T-cell (primary cell): ENCODE data around the gene PIK3R5. TPM values are rescaled to one million over a fixed set of nuclear protein-coding genes. Genes with fewer than 3 reads are reported as not detected.
A peak's percentile ranks its signal among the peaks of the same experiment; 100 is the strongest.

Experiments used
- ATAC-seq, 4 experiments: fragments of 200-7000 bp in 3 of 4; fragments of 150-1000 bp in 1 of 4; cut with Tn5 transposase; replicated peaks in 1 of 4; 1 replicate in 3 of 4; 2 replicates in 1 of 4; pipeline ENCODE4 v1.10.0; 2021; ENCODE audit warnings: moderate library complexity in 3 of 4, mild to moderate bottlenecking in 2 of 4, moderate number of reproducible peaks in 1 of 4
- CTCF ChIA-PET, 2 donors: fragments of 300-600 bp; sonication (Branson Sonifier 250); formaldehyde crosslinking; loops; one replicate each; lab custom pipeline; 2022; ENCODE audit warnings: antibody characterized with exemption in 2 of 2; lab: Charles Lee
- POLR2A ChIA-PET, 2 donors: fragments of 300-600 bp; sonication (Branson Sonifier 250); formaldehyde crosslinking; loops; one replicate each; lab custom pipeline; 2022; ENCODE audit warnings: antibody characterized with exemption in 2 of 2; lab: Charles Lee
- DNase-seq, 35 experiments: peaks; one replicate each; pipeline versions ENCODE4 v3.0.0 to v3.0.0-alpha.2; 2013 to 2023
- H3K27ac ChIP-seq: one replicate; pipeline ENCODE4 v1.5.1; 2013; ENCODE audit warnings: low read length
- H3K27me3 ChIP-seq, 2 experiments: replicated peaks in 1 of 2; 1 replicate in 1 of 2; 2 replicates in 1 of 2; pipeline versions ENCODE4 v1.6.1 to v1.7.0; 2013; ENCODE audit warnings: low read length in 1 of 2, mixed read lengths in 1 of 2; ENCODE audit not compliant: control insufficient read depth in 2 of 2, insufficient read depth in 2 of 2; ENCODE audit errors: extremely low read depth in 1 of 2
- H3K36me3 ChIP-seq, 2 donors: 1 replicate in 1 of 2; 2 replicates in 1 of 2; pipeline versions ENCODE4 v1.6.1 to v1.7.0; 2013; ENCODE audit warnings: low read length in 1 of 2; ENCODE audit not compliant: control insufficient read depth in 2 of 2, insufficient read depth in 1 of 2; ENCODE audit errors: extremely low read depth in 1 of 2
- H3K4me1 ChIP-seq, 2 experiments: 1 replicate in 1 of 2; 2 replicates in 1 of 2; pipeline versions ENCODE4 v1.6.1 to v1.7.0; 2013; ENCODE audit warnings: low read length in 2 of 2, mixed read lengths in 1 of 2; ENCODE audit not compliant: insufficient read depth in 2 of 2, control insufficient read depth in 1 of 2; ENCODE audit errors: extremely low read depth in 1 of 2
- H3K4me3 ChIP-seq, 2 donors: 1 replicate in 1 of 2; 2 replicates in 1 of 2; pipeline versions ENCODE4 v1.5.1 to v1.7.0; 2013; ENCODE audit warnings: mild to moderate bottlenecking in 2 of 2, low read length in 1 of 2, moderate library complexity in 1 of 2; ENCODE audit not compliant: control insufficient read depth in 1 of 2; ENCODE audit errors: extremely low read depth in 1 of 2
- H3K9me3 ChIP-seq: 2 replicates; pipeline ENCODE4 v1.7.0; 2013
- H3K27ac Mint-ChIP-seq, 2 donors: one replicate each; pipeline ENCODE4 v1.8.0; 2020 to 2021; ENCODE audit warnings: mild to moderate bottlenecking in 2 of 2, mixed read lengths in 2 of 2
- H3K27me3 Mint-ChIP-seq, 2 donors: one replicate each; pipeline ENCODE4 v1.8.0; 2021 to 2022; ENCODE audit warnings: mixed read lengths in 2 of 2
- H3K36me3 Mint-ChIP-seq: one replicate; pipeline ENCODE4 v1.8.0; 2021; ENCODE audit warnings: mixed read lengths
- H3K4me1 Mint-ChIP-seq, 3 donors: one replicate each; pipeline ENCODE4 v1.8.0; 2020 to 2022; ENCODE audit warnings: mixed read lengths in 3 of 3, mild to moderate bottlenecking in 1 of 3
- H3K4me3 Mint-ChIP-seq, 3 donors: one replicate each; pipeline ENCODE4 v1.8.0; 2020 to 2022; ENCODE audit warnings: mild to moderate bottlenecking in 3 of 3, mixed read lengths in 3 of 3, moderate library complexity in 3 of 3
- H3K9me3 Mint-ChIP-seq, 3 donors: one replicate each; pipeline ENCODE4 v1.8.0; 2020 to 2022; ENCODE audit warnings: mixed read lengths in 3 of 3
- WGBS: methylation state at CpG from one replicate; pipeline ENCODE4 v1.1.5; 2013; ENCODE audit warnings: missing lambda C conversion rate; ENCODE audit not compliant: insufficient coverage; 5-methylcytosine and 5-hydroxymethylcytosine counted together
- total RNA-seq, 35 experiments: library from RNA in 6 of 35; stranded (reverse) in 6 of 35; fragments of 120-200 nt in 1 of 35; gene quantifications; one replicate each; pipeline versions ENCODE4 v1.2.1 to v1.2.4 and lab custom pipeline; 2013 to 2026

PIK3R5 gene
- total RNA-seq, 5 donors from 2014 or later (not counting 1 experiment from before 2014, with no cell fraction given) = 118 to 210 (median 151) TPM

DNA sequence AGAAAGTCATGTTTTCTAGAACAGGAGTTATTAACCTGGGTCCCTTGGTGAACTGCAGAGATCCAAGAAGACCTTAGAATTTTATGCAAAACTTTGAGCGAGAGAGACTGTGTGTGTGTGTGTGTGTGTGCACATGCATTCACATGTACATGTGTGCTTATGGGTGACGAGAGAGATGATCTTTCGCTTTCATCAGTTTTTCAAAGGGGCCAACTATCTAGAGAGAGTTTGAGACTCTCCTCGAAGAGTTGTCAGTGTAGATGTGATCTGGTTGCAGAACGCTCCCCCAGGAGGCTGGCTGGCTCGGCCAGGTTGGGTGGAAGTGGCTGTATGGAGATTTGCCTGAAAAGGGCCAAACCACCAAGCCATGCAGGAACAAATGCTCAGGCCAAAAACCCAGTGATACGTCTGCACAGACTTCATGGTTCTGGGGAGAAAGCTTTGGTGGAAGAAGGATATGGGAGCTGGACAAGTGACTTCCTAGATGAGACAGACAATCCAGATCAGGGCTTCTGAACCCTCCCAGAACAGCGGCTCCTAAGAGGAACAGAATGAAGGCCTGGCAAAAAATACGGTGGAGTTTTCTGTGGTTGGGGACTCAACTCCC lies 6.1 kb downstream of the PIK3R5 start:
- ATAC-seq (no peak), DNase-seq (no peak)
- H3K9me3 ChIP-seq = no peaks in the 10 kb centered on the region
- 88% methylated on average over 9 of the region's 9 CpGs for WGBS
- peak overlapping the region; percentile 46 for H3K27ac ChIP-seq
- H3K4me1 ChIP-seq = peaks cover 85 to 94% of the 10 kb centered on the region in 2 experiments
- H3K4me3 ChIP-seq = peak overlapping the region in 1 of 2 donors; percentile 27
- H3K36me3 ChIP-seq = peaks cover 0 to 28% of the 10 kb centered on the region in 2 donors
- Mint-ChIP-seq H3K4me3 (peak overlapping the region; percentile 18 to 73 (median 41)), H3K27ac (peak overlapping the region; percentile 89 to 98), H3K9me3 (no peaks in the 10 kb centered on the region), H3K27me3 (no peaks in the 10 kb centered on the region), H3K4me1 (peaks cover 96 to 98% (median 96%) of the 10 kb centered on the region in 3 donors), H3K36me3 (peaks cover 59% of the 10 kb centered on the region)
- H3K27me3 ChIP-seq = no peaks in the 10 kb centered on the region
- CTCF ChIA-PET = interaction anchor here in 1 of 2 donors (0.6 kb wide), 1 partner anchor 21 kb away, joined by 3 read pairs; no protein-coding TSS in a partner anchor
- POLR2A ChIA-PET = interaction anchor here in 1 of 2 donors (0.5 kb wide), 1 partner anchor 386 kb away, joined by 4 read pairs; no protein-coding TSS in a partner anchor

DNA sequence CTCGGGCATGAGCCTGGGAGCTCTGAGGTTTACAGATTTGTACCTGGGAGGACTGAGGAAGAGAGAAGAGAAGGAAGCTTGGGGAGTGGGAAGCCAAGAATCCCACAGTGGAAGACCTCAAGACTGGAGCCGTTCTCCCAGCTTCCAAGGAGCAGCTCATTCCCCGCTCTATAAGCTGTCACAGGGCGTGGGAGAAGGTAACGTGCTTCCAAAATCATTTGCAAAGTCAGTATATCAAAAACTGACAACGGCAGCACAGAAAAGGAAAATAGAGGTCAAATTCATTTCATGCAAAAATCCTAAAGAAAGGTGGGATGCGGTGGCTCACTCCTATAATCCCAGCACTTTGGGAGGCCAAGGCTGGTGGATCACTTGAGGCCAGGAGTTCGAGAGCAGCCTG lies 7.8 kb downstream of the PIK3R5 start:
- no peaks in the 10 kb centered on the region for H3K27me3 ChIP-seq
- WGBS = 97% methylated on average over 6 of the region's 8 CpGs
- Mint-ChIP-seq H3K9me3 (no peaks in the 10 kb centered on the region), H3K27me3 (no peaks in the 10 kb centered on the region), H3K4me1 (peaks cover 98 to 99% (median 98%) of the 10 kb centered on the region in 3 donors), H3K4me3 (peak overlapping the region in 1 of 3 donors; percentile 73), H3K36me3 (peaks cover 59% of the 10 kb centered on the region), H3K27ac (peak overlapping the region; percentile 97 to 98)
- CTCF ChIA-PET = no interaction called here
- H3K4me3 ChIP-seq = no peak overlapping the region
- no peaks in the 10 kb centered on the region for H3K9me3 ChIP-seq
- peaks cover 0 to 33% of the 10 kb centered on the region in 2 donors for H3K36me3 ChIP-seq
- ATAC-seq = no peak
- peaks cover 85 to 94% of the 10 kb centered on the region in 2 experiments for H3K4me1 ChIP-seq
- no peak for DNase-seq
- peak overlapping the region; percentile 46 for H3K27ac ChIP-seq
- POLR2A ChIA-PET = interaction anchor here in 1 of 2 donors (0.5 kb wide), 1 partner anchor 503 kb away, joined by 6 read pairs; no protein-coding TSS in a partner anchor

DNA sequence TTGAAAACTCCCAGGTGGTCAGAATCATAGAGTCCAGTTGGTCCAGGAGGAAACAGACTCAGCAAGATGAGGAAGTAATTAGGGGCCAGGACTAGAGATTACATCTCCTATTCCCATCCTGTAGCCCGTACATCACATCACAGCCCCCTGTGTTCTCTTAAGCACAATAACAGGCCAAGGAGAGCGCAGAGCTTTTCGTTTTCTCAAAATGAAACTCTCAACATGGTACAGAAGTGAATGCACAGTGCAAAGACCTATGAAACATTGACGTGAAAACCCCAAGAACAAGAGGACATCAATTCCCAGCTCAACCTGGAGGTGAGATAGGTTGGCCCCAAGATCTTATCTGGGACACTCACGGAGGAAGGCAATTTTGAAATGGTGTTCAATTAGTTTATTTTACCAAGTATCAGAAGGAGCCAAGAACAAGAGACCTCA lies 9.0 kb downstream of the PIK3R5 start:
- H3K27ac ChIP-seq = peak overlapping the region; percentile 86
- CTCF ChIA-PET = interaction anchor here in 1 of 2 donors (1.1 kb wide), 1 partner anchor 57 kb away, joined by 3 read pairs; no protein-coding TSS in a partner anchor
- Mint-ChIP-seq H3K36me3 (peaks cover 62% of the 10 kb centered on the region), H3K4me1 (peaks cover 97 to 99% (median 98%) of the 10 kb centered on the region in 3 donors), H3K27me3 (no peaks in the 10 kb centered on the region), H3K27ac (peak overlapping the region; percentile 97 to 98), H3K9me3 (peaks cover 0 to 2% (median 0%) of the 10 kb centered on the region in 3 donors), H3K4me3 (peak overlapping the region; percentile 21 to 73 (median 39))
- H3K27me3 ChIP-seq = no peaks in the 10 kb centered on the region
- DNase-seq = no peak
- POLR2A ChIA-PET = no interaction called here
- H3K4me3 ChIP-seq = no peak overlapping the region
- 7% methylated on average over 3 of the region's 5 CpGs for WGBS
- H3K4me1 ChIP-seq = peaks cover 74 to 96% of the 10 kb centered on the region in 2 experiments
- H3K9me3 ChIP-seq = no peaks in the 10 kb centered on the region
- ATAC-seq = no peak
- H3K36me3 ChIP-seq = peaks cover 0 to 26% of the 10 kb centered on the region in 2 donors

DNA sequence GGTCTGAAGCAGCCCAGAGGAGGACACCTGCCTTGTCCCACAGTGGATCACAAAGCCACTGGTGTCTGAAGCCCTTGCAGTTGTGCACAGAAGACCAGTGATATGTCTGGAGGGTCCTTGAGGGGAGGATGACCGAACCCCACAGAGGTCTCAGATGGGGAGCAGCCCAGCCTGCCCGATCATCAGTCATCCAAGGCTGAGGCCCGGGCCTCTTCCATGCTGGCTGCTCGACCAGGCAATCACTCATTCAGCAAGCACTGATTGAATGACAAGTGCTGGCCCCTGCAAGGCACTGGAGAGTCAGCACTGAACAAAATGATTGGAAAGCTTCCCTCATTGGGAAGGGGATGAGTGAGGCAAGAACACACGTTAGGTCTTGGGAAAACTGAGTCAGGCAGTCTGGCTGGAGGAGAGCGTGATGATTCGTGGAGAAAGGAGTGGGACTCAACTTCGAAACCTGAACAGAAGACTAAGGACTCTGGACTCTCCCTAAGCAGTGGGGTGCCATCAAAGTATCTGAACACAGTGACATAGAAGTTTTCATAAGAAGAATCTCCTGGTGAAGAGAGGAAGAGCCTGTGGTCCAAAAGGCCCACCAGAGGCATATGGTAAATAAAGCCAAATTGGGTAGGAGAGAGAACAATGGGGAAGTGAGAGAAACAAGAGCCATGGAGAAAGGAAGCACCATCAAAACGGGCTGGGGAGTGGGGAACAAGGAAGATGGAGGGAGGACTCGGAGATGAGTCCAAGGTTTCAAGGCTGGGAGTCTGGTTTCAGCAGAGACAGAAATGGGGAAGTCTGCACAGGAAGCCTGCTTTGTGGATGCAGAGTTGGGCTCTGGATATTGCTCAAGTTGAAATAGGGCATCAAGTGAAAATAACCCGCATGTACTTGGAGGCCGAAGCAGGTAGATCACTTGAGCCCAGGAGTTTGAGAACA lies 10.2 kb downstream of the PIK3R5 start:
- CTCF ChIA-PET = interaction anchor here in 1 of 2 donors (0.7 to 2.3 kb wide), 3 partner anchors 11 to 56 kb away, joined by 3 to 11 read pairs (median 6); partner anchors contain the start of gene PIK3R5
- POLR2A ChIA-PET = interaction anchor here (0.5 to 1.8 kb wide), 5 partner anchors 8 to 184 kb away, joined by 3 to 12 read pairs (median 4); no protein-coding TSS in a partner anchor
- H3K27me3 Mint-ChIP-seq = no peaks in the 10 kb centered on the region

GRCh38 chr17:8954339-8954738 lies 11.2 kb downstream of the PIK3R5 start:
- CTCF ChIA-PET = interaction anchor here in 1 of 2 donors (0.5 to 2.3 kb wide), 4 partner anchors 12 to 502 kb away, joined by 3 to 11 read pairs (median 5); partner anchors contain the start of gene PIK3R5
- Mint-ChIP-seq H3K36me3 (peaks cover 61% of the 10 kb centered on the region), H3K4me3 (peak overlapping the region; percentile 73 to 79 (median 78)), H3K27me3 (no peaks in the 10 kb centered on the region), H3K9me3 (peaks cover 0 to 2% (median 0%) of the 10 kb centered on the region in 3 donors), H3K4me1 (peaks cover 96 to 99% (median 99%) of the 10 kb centered on the region in 3 donors), H3K27ac (peak overlapping the region; percentile 97 to 98)
- POLR2A ChIA-PET = interaction anchor here (0.5 to 1.9 kb wide), 8 partner anchors 9 to 183 kb away, joined by 3 to 12 read pairs (median 4); no protein-coding TSS in a partner anchor
- ATAC-seq (peak; percentile 97 to 99 (median 98)), DNase-seq (peak; percentile 49 to 93 (median 82))
- WGBS = 0% methylated on average over 1 of the region's 10 CpGs
- Histone ChIP-seq H3K27ac (peak overlapping the region; percentile 86), H3K27me3 (no peaks in the 10 kb centered on the region), H3K4me3 (peak overlapping the region; percentile 5 to 40), H3K9me3 (no peaks in the 10 kb centered on the region), H3K4me1 (peaks cover 64 to 75% of the 10 kb centered on the region in 2 experiments), H3K36me3 (peaks cover 0 to 21% of the 10 kb centered on the region in 2 donors)

More for the DNA sequence above, 10.2 kb downstream of the PIK3R5 start:
- WGBS = 81% methylated on average over 12 of the region's 12 CpGs
- peak overlapping the region; percentile 86 for H3K27ac ChIP-seq
- H3K27me3 ChIP-seq = no peaks in the 10 kb centered on the region
- H3K4me1 ChIP-seq = peaks cover 66 to 84% of the 10 kb centered on the region in 2 experiments
- DNase-seq (no peak), ATAC-seq (no peak)
- H3K36me3 Mint-ChIP-seq = peaks cover 67% of the 10 kb centered on the region
- H3K4me3 ChIP-seq = peak overlapping the region in 1 of 2 donors; percentile 19
- H3K4me3 Mint-ChIP-seq = peak overlapping the region; percentile 73 to 79 (median 78)
- H3K9me3 ChIP-seq = no peaks in the 10 kb centered on the region
- peaks cover 0 to 2% (median 0%) of the 10 kb centered on the region in 3 donors for H3K9me3 Mint-ChIP-seq
- H3K27ac Mint-ChIP-seq = peak overlapping the region; percentile 97 to 98
- peaks cover 96 to 100% (median 100%) of the 10 kb centered on the region in 3 donors for H3K4me1 Mint-ChIP-seq
- H3K36me3 ChIP-seq = peaks cover 0 to 26% of the 10 kb centered on the region in 2 donors
